T47D (cell line): Measurements from ENCODE around the gene HES3.

ENCODE experiments used
- DNase-seq, 2 experiments: peaks; one replicate each; pipeline versions ENCODE4 v3.0.0 to v3.0.0-alpha.2; 2011 to 2012; ENCODE audit warnings: low read depth in 1 of 2, low spot score in 1 of 2
- JUND ChIP-seq: IDR thresholded peaks from 2 replicates; pipeline ENCODE4 v1.6.1; 2012; ENCODE audit warnings: low read depth
- in situ Hi-C: cut with HindIII; loops from 2 replicates; pipeline ENCODE4 v1.10.0; 2016; ENCODE audit warnings: low sequenced_read_pairs, low pct_unique_long_range_greater_than_20kb

HES3 gene, protein sequence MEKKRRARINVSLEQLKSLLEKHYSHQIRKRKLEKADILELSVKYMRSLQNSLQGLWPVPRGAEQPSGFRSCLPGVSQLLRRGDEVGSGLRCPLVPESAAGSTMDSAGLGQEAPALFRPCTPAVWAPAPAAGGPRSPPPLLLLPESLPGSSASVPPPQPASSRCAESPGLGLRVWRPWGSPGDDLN

DNA sequence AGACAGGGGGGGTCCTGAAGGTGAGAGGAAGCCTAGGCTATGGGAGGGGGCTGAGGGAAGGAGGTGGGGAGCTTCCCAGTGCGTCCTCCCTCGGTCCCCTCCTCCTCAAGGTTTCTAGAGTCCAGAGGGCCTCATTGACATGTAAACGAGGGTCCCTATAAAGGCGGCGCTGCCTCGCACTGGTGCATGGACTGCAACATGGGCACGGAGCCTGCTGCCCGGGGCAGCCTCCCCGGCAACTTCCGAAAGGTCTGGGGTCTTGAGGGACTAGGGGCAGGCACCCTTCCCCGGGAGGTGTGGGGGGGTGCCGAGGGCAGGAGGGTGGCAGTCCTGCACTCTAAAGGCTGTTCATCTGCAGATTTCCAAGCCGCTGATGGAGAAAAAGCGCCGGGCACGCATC is at the start of gene HES3:
Gene HES3, plus strand, starts transcription at position 187 of the 400 bp plus-strand sequence. Its CDS starts 187 bp downstream, at position 374.
- TF ChIP-seq JUND, result no peak
- in situ Hi-C loops, result no loop called here

DNA sequence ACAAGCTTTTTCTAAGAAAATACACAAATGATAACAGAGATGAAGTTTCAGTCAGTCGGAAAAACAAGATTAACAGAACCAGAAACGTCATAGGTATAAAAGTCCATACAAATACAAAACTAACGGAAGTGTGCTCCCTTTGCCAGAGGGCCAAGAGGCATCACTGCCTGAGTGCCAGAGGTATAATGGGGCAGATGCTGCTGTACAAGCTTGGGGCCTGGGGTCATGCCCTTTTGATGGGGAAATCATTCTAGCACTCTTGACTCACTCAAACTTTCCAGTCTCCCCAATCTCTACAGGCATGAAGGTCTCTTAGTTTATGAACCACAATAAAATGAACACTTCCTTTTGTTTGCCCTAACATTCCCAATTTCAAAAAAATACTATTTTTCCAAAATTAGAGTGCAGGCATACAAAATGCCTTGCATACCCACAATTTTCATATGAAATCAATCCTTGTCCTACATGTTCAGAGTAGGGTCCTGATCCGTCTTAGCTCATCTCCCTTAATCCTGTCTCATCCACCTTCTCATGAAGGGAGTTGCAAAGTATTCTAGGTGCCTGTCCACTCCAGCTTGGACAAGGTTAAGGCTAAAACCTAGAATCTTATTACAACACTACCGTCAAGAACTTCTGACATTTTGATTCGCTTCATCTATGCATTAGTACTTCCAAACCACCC is 46.1 kb upstream of the HES3 start:
- in situ Hi-C loops, result no loop called here
- TF ChIP-seq JUND, result no peak
- no peak for DNase-seq

More for the DNA sequence above, at the start of gene HES3:
- no peak for DNase-seq

DNA sequence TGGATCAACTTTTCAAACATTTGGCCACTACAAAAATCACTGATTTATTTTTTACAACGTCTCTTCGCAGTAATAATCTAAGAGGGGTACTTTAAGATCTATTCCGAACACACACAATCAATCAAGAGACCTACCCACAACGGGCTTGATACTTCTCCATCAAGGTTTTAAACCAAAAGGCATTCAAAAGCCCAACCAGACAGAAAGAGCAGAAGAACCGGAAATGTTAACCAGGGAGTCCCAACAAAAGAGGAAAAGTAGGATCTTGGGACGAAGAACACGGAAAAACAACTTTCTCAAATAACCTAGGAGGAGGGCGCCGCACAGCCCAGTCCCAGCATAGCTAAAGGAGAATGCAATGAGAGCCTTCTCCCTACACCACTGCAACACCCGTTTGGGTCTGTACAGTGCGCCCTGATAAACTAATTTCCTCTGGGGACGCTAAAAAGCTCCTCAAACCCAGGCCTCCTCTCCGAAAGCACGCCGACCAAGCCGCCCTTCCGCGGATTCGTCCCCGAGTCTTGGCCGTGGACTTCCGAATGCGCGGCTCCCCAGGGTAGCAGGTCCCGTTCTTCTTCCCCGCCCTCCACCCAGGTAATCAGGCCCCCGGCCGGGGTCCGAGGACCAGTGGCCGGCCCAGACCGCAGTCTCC is 45.2 kb upstream of the HES3 start:
- DNase-seq, result no peak
- in situ Hi-C loops, result no loop called here
- no peak for TF ChIP-seq JUND

DNA sequence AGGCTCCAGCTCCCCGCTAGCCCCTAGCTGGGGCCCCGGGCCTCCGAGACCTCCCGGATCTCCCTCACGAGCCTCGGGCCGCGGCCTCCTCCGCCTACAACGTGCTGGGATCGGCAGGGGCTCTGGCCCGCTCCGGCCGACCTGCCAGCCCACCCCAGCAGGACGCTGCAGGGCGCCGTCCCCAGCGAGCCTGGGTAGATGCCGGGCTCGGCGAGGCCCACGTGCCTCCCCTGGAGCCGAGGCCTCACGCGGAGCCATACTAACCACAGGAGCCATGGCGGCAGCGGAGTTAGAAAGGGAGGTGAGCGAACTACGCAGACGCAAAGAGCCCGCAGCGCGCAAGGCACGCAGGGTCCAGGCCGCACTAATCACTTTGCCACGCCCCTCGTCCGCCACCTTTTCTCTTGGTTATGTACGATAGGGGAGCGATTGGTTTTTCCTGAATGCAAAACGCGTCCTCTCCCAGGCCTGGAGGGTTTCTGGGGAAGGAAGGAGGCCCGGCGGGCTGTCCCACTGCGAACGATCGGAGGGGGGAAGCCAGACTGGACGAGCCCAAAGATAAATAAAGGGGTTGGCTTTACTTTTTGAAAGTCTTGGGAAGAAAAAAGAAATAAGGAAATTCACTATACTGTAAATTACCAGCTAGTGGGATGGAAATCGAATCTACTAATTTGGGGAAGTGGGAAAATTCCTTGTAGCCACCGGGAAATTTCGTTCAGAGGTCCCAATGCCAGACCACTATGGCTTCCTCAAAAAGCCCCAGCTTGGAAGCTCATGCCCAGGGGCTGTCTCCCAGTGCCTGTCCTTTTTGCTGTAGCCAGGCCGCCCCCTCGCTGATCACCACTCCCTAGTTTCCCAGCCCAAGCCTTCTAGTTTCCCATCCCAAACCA is 44.4 kb upstream of the HES3 start, which contains the start of gene RPL22:
Gene RPL22, minus strand, starts transcription at position 298 of the 890 bp plus-strand sequence. Its CDS starts 22 bp downstream, at position 276.
- TF ChIP-seq JUND, result no peak
- in situ Hi-C loops, result no loop called here
- DNase-seq, result peak; percentile 71 to 98

DNA sequence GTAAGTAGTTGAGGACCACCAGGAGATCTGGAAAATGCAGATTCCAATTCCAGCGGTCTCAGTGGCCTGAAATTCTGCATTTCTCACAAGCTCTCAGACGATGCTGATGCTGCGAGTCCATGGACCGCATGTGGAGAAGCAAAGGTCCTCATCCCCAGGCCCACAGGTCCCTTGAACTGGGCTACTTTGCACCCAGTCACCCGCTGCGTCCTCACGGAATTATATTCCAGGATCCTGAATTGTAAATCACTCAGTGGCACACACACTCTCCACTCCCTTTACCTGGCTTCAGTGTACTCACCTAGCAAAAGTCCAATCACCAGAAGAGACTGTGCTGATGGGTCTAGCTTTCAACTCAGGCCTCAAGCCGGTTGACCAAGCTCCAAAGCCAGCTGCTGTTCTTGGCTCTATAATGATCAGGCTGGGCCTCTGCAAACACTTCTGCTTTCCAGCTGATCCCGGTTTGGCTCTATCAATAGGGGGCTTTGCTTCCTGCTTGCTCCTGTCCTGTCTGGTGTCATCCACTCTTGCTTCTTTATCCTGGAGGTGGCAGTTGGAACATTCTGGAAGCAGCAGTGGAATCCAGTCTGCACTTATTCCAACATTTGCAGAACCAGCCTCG is 43.7 kb upstream of the HES3 start:
- in situ Hi-C loops, result no loop called here
- DNase-seq, result no peak
- TF ChIP-seq JUND, result no peak

DNA sequence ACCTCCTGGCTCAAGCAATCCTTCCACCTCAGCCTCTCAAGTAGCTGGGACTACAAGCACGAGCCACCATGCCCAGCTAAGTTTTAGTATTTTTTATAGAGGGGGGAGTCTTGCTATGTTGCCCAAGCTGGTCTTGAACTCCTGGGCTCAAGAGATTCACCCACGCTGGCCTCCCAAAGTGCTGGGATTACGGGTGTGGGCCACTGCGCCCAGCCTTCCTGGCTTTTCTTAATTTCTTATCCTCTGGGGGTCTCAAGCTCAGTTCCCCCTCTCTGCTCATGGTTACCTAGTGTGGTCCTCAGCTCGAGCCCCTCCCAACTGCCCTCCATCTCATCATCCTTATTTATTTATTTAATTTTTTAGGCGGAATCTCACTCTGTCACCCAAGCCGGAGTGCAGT is 41.7 kb upstream of the HES3 start:
- no peak for DNase-seq
- TF ChIP-seq JUND, result no peak
- in situ Hi-C loops, result no loop called here

DNA sequence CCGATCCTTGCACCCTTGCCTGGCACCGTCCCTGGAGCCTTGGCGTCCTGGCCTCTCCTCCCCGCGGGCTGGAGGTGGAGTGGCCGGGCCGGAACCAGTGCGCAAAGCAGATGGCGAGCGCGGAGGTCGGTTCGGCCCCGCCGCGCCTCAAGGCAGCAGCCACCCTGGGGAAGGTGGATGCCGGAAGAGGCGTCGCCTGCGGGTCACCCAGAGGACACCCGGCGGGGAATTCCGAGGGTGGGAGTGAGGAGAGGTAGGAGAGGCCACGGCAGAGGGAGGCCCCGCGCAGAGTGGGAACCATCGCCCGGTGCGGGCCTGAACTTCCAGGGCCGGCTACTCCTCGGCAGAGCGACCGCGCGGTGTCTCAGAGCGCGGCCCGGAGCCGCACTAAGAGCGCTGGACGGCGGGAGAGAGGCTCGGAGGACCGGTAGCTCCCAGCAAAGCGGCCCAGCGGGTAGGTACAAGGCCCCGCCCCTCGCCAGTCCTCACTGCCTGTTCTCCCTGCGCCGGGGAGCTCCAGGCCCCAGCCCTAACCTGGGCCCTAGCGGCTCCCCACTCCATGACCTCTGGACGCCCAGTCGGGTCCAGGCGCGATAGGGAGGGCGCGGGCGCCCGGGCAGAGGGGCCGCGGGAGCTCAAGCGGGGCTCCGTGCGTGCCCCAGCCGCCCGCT is 38.0 kb upstream of the HES3 start, which contains the start of gene RNF207:
Gene RNF207, plus strand, starts transcription at position 271 of the 671 bp plus-strand sequence. CDS start 417 bp downstream, outside the sequence.
- in situ Hi-C loops, result no loop called here
- no peak for TF ChIP-seq JUND
- peak; percentile 78 to 86 for DNase-seq

DNA sequence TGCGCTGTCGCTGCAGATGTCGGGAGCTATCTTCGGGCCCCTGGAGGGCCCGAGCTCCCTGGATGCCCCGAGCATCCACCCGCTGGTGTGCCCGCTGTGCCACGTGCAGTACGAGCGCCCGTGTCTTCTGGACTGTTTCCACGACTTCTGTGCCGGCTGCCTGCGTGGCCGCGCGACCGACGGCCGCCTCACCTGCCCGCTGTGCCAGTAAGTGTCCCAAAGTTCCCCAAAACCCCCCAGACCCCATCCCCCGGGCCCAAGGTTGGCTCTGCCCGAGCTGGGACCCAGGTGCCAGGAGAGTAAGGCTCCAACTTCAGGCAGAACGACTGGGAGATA is 37.5 kb upstream of the HES3 start:
- TF ChIP-seq JUND, result no peak
- no peak for DNase-seq
- in situ Hi-C loops, result no loop called here

DNA sequence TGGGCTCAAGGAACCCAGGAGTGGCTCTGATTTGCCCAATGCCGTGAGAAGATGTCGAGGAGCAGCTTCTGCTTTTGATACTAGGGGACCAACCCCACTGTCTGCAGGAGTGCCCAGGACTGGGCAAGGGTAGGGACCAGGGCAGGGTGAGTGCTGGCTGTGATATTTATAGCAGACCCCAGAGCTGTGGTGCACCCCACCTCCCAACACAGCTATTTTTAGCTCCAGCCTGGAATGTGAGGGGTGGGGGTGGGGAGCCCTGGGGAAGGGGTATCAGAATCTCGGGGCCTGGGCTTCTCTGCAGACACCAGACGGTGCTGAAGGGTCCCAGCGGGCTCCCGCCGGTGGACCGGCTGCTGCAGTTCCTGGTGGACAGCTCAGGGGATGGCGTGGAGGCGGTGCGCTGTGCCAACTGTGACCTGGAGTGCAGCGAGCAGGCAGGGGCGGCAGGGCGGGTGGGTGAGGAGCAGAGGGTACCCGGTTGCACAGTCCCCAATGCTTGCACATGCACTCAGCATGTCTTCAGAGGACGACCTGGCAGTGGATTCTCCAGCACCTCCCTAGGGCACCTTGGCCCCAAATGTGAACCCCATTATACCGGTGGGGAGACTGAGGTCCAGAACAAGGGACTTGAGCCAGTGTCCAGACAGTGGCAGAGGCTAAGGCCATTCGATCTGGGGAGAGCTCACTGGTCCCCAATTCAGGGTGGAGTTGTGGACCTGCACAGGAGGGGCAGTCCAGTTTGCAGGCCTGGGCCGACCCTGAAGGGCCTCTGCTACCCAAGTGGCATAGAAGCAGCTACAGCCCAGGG is 36.7 kb upstream of the HES3 start:
- TF ChIP-seq JUND, result no peak
- DNase-seq, result no peak
- in situ Hi-C loops, result no loop called here

DNA sequence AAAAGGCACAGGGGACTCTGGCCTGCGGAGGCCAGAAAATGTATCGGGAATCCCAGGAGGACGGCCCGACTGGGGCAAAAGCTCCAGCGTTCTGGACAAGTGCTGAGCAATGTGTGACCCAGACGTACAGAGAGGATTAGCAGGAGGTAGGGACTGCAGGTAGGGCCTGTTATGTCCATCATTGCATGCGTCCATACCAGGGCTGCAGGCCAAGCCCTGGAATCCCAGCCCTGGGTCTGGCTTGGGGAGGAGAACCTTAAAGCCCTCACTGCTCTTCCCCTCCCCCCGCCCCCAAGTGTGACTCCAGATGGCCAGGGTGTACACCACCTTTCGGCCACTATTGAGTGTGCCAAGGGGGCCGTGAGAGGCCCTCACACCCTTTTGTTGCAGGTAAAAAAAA is 36.1 kb upstream of the HES3 start:
- DNase-seq, result no peak
- no peak for TF ChIP-seq JUND
- in situ Hi-C loops, result no loop called here
